Transverse colon (tissue), 4 donors: Measurements from ENCODE around the gene GLMP.

Experiments
- EP300 ChIP-seq: sonication (generic); formaldehyde crosslinking; IDR thresholded peaks from one replicate; pipeline ENCODE4 v1.6.1; 2017; ENCODE audit warnings: antibody characterized with exemption, low read depth
- POLR2A ChIP-seq: fragments of 450-650 bp; IDR thresholded peaks from one replicate; pipeline ENCODE4 v1.6.1; 2016; ENCODE audit warnings: antibody characterized with exemption, mild to moderate bottlenecking, moderate library complexity
- POLR2AphosphoS5 ChIP-seq, 3 donors: sonication (generic); formaldehyde crosslinking; IDR thresholded peaks; one replicate each; pipeline ENCODE4 v1.6.1; 2016; ENCODE audit warnings: antibody characterized with exemption in 3 of 3
- TF ChIP-seq, protein P1 (sequence below), 5 experiments: fragments of 200-600 bp in 3 of 5; fragments of 450-650 bp in 2 of 5; sonication (generic) in 3 of 5; IDR thresholded peaks; 1 replicate in 2 of 5; 2 replicates in 3 of 5; pipeline ENCODE4 v1.5.1; 2016 to 2017; ENCODE audit warnings: antibody characterized with exemption in 5 of 5, inconsistent platforms in 3 of 5, mild to moderate bottlenecking in 2 of 5, moderate library complexity in 1 of 5

DNA sequence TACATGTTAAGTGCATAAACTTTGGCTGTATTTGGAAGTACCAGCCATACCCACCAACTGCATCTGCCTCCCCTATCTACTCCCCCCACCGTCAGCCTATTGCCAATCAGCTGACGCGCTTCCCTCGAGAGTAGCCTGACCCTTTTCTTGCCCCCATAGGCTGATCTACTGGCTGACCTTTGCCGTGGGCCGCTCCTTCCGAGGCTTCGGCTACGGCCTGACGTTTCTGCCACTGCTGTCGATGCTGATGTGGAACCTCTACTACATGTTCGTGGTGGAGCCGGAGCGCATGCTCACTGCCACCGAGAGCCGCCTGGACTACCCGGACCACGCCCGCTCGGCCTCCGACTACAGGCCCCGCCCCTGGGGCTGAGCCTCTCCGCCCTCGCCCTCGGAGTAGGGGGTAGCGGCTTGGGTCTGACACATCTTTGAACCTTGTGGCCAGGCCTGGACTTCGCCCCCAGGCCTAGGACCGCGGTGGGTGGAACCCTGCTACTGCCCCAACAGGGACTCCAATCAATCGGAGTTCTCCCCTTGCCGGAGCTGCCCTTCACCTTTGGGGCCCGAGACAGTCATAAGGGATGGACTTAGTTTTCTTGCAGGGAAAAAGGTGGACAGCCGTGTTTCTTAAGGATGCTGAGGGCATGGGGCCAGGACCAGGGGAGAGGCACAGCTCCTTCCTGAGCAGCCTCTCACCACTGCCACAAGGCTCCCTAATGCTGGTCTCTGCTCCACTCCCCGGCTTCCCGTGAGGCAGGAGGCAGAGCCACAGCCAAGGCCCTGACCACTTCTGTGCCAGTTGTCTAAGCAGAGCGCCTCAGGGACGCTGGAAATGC, 4.0 kb downstream of the GLMP start:
- TF ChIP-seq, protein P1, sequence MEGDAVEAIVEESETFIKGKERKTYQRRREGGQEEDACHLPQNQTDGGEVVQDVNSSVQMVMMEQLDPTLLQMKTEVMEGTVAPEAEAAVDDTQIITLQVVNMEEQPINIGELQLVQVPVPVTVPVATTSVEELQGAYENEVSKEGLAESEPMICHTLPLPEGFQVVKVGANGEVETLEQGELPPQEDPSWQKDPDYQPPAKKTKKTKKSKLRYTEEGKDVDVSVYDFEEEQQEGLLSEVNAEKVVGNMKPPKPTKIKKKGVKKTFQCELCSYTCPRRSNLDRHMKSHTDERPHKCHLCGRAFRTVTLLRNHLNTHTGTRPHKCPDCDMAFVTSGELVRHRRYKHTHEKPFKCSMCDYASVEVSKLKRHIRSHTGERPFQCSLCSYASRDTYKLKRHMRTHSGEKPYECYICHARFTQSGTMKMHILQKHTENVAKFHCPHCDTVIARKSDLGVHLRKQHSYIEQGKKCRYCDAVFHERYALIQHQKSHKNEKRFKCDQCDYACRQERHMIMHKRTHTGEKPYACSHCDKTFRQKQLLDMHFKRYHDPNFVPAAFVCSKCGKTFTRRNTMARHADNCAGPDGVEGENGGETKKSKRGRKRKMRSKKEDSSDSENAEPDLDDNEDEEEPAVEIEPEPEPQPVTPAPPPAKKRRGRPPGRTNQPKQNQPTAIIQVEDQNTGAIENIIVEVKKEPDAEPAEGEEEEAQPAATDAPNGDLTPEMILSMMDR (IDR thresholded peaks at IDR 0.05), result no peak
- TF ChIP-seq EP300, result no peak
- peak; percentile 41 to 66 (median 52) for TF ChIP-seq POLR2AphosphoS5 (IDR thresholded peaks at IDR 0.05)
- peak; percentile 54 for TF ChIP-seq POLR2A
